HG03378 (cell line): ENCODE data around the gene SORCS1.

Experiments
- ATAC-seq: cut with Tn5 transposase; IDR thresholded peaks from one replicate; pipeline ENCODE4 v1.9.1; 2021; ENCODE audit warnings: mild to moderate bottlenecking, moderate library complexity; ENCODE audit not compliant: unreplicated experiment

SORCS1 gene

DNA sequence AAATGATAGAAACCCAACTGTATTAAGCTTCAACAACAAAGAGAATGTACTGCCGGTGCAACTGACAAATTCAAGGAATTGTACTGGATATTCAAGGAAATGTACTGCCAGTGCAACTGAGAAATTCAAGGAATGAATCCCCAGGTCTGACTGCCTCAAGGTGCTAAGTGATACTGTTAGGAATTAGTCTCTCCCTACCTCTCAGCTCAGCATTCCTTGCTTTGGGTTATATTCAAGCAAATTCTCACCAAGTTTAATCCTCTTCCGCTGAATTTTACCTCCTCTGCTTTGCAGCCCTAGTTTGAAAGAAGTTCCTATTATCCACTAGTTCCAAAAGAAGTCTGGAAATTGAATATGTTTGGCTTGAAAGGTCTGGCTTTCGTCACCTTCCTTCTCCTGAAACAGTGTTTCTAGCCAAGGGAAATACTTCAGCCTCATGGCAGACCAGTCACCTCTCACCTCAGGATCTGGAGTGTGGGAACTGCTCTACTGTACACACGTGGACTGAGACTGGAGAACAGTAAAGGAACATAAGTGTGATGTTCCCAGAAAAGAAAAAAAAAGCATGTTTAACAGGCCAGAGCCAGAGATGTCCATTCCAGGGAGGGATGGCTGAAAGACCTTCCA, 60.4 kb downstream of the SORCS1 start:
- no peak for ATAC-seq

DNA sequence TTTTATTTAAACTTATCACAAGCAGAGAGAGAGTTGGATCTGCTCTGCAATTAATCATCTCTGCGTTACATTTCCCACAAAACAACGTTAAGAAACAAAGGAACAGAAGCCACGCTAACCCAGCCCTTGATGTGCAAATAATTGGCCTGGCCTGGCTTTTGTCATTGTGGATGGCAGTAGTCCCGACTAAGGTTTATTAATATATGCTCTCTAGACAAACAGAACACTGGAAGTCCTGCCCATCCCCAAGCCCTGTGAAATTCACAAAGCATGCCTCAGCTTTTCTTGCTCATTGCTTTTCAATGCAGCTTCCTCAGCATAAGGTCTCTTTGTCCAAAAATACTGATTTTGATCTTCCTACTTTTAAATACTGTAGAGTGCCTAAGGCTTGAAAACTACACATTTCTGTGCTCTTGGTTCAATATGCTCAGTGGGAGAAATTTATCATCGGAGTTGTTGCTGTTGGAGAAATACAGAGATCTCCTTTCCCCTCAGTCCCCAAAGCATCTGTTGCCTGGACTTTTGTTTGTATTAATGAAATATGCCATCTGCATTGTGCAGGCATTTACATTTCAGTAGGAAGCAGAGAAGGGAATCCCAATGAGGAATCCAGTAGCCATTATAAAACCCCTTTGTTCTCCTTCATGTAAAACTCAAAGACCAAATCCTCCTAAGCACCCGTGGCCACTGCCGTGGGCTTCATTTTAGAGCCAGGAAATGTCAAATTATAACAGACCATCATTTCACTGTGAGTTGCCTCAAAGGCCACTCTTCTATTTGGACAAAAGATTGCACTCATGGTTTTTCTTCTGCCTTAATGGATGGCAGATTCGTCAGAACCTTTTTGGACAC, 61.1 kb downstream of the SORCS1 start:
- no peak for ATAC-seq

DNA sequence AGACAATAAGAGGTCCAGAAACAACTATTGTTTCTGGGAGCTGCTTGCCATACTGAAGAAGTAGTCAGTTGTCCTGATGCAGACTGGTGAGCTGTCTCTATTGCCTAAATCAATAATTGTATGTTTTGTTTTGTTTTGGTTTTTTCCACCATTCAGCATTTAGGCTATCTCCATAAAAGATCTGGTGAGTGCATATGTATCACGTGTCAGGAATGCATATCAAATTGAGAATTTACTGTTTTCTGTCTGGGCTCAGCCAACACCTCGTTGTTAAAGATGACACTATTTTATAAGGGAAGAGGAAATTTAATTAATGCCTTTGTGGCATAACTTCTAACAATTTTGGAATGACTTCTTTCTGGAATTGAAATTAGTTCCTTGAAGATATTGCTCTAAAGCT, 66.2 kb downstream of the SORCS1 start:
- ATAC-seq: no peak

DNA sequence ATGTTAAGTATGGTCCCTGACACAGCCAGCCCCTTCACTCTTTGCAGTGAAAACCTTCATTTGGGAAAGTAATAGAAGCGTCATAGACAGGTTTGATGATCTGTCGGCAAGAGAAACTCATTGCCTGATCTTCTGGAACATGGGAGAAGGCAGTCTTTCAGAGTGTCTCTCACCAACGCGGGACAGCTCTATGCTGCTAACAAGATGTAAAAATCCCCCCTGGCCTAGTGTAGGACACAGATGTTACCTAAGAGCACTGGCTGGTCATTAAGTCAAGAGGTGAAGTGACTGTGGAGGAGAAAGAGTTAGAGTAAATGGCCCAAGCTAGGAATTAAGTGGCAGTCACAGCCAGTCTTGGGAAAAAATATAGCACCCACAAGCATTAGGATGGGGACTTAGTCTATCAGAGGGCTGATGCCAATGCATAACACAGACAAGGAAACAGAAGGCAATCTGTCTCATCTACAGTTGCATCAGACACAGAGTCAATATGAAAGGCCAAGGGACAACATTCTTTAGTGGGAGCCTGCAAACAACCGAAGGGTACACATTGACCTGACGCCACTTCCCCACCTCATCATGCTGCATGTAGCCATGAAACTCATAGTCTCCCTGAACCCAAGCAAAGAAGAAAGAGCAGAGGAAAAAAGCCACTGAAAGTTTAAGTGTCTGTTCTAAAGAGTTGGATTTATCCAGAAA, 69.5 kb downstream of the SORCS1 start:
- ATAC-seq: no peak

DNA sequence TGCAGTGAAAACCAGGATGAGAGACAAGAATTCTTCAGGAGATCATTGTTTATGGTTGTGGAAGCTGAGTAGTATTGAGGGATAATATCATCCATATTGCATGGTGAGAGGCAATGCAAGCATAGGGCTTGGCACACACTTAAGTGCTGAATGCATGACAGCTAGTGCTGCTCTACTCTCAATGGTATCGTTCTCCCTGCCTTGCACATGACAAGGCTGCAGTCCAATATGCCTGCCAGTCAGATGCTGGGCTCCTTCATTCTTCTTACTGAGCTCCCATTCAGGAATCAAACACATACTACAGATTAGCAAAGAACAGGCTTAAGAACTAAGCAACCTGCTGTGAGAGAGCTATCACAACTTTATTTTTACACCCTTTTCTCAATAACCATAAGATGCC, 72.2 kb downstream of the SORCS1 start:
- ATAC-seq: no peak

DNA sequence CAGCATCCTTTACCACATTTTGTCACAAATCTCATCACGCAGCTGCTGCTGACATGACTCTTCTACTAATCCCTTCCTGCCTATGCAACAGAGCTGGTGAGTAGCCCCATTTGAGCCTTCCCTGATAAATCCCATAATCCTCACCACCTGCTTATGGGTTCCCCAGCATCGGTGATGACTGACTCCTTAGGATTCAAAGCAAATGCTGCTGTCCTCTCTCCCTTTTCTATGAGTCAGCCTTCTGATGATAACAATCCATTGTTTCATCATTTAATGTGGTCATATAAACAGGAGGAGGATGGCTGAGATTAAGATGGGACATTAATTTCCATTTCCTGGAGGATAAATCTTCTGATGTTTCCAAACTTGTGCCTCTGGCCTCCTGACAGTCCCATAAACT, 73.4 kb downstream of the SORCS1 start:
- ATAC-seq: no peak

DNA sequence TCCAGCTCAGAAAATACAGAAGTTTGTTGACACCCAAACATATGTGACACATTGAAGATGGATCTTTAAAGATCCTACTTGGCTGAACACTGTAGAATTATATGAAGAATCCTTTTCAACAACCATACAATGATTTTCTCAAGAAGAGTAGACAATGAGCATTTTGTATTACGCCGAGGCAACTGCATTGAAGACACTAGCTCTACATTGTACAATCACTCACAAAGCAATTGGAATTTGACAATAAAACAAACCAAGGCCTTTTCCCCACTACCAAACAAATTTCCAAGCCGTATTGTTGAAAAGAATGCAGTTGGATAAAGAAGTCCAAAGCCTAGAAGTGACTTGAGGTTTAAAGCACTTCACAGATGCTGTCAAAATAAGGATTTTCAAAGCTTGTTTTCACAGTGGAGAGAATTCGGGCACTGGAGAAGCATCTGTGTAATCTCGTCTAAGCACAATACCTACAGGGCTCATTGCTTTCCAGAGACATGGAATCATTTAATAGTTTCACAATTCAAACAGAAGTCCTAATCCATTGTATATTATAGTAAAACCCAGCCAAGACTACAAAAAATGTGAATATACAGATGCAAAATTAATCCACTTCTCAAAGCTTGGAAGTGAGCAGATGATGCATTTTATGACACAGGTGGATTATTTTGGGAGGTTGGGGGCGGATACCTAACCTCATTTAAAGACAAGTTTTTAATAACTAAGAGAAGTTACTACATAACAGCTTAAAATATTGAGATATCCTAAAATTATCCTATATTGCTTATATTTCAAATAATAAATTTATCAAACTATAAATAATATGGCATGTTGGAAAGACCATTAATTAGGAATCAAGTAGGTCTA, 78.6 kb downstream of the SORCS1 start:
- no peak for ATAC-seq

DNA sequence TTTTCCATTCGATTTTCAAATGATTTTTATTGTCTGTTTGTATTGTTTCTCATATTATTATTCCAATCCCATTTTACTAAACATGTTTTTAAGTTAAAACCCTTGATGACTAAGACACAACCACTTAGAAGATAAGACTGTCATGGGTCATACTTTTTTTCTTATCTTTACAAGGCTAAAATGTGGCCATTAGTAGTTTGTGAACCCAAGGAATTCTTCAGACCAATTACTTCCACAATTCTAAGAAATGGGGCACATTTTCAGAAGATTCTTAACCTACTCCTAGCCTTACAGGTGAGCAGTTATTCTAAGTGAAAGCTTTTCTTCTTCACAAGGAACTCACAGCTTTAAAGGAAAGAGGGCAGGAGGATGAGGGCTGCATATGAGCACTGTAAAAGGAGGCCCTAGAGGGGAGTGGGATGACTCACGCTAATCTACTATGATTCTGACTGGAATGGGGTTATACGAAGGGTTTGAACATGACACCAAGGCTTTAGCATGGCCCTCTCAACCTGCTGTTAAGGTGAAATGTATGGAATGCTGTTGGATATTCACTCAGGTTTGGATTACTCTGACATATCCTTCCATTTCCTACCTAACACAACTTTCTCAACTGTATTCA, 81.0 kb downstream of the SORCS1 start:
- no peak for ATAC-seq

DNA sequence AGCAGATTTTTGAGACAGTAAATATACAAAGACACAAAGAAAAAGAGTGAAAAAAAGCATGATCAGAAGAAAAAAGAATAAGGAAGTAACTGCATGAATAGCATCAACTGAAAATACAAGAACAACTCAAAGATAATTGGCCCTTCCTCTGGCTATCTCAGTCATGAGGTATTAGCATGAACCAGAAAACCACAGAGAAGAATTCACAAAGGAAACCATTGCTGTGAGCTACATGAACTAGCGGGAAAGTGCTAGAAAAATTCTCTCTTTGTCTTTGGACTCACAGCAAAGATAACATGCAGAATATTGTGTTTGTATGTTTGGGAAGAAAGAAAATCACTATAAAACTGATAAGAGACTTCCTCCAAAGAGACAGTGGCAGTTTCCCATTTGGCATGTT, 82.9 kb downstream of the SORCS1 start:
- no peak for ATAC-seq

DNA sequence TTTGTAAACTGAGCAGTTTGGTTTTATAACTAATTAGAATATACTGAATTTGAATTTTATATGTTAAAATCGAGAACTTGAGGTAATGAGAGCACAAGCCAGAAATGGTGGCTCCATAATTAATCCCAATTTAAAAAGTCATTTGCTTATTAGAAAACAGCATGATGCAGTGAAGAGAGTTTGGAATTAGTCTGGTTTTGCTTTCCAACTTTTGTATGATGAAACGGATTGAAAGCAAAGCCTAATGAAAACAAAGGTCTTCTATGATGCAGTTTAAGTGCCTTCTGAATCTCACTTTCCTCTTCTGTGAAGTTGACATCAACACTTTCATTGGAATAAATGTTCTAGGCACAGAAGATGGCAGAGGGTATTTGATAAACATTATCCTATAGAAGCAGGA, 89.4 kb downstream of the SORCS1 start:
- no peak for ATAC-seq

DNA sequence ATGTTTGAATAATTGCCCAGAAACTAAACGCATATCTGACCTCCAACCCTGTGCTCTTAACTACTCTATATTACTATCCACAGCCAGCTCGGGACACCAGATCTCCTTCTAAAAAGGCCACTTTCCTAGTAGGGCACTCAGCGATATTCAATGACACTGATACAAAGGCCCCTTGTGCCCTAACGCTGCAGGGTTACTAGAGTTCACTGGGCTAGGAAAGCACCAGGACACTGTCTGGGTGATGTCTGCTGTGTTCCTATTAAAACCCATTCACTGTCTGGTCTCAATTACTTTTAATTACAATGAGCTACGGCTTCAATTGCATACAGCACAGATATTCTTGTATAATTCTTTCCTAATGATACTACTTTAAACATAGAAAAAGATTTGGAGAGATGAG, 91.7 kb downstream of the SORCS1 start:
- ATAC-seq: no peak

DNA sequence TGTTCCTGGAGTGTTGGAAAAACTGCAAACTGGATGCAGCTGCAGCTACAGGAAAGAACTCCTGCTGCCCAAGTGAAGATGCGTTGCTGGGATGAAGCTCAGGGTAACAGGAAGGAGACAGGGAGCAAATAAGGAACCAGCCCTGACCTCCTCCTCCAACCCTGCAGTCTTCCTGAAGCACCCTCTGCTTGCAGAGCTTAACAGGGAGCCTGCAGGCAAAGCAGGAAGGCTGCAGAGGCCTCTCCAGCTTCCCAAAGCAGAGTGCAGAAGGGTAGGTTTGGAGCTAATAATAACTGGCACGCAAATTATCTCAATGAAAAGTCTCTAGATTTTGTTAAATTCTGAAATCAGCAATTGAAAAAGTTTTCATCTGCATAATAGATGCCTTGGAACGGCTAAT, 92.5 kb downstream of the SORCS1 start:
- no peak for ATAC-seq

DNA sequence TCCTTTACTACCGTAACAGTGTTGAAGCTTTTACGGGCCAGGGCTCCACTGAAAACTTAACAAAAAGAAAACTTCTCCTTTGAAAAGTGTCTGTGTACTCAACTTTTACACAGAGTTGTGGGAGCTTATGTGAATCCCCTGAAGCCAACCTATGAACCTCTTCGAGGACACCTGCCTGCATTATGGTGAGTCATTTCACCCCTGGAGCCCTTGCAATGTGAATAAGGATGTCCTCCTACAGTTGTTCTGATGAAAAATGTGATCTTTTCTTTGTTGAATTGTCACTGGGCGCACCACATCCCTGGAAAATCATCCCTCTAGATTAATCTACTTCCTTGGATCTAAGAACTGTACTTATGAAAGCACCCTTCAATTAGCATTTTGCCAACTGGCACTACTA, 93.2 kb downstream of the SORCS1 start:
- ATAC-seq: no peak

DNA sequence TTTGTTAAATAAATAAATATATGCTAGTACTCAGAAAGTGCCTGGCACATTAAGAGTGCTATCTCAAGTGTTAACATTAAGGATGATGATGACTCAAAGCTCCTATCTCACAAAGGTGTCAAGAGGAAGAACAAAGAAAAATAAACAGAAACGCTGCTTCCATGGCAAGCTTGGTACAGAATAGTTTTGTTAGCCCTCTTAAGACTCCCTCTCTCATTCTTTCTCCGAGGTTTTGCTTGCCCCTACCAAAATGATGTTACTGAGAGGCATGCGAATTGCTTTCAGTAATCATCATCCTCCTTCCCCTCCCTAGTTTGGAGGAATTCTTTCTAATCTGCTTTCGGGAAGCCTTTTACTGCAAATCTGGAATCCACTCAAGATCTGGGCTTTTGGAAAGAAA, 96.7 kb downstream of the SORCS1 start:
- no peak for ATAC-seq

DNA sequence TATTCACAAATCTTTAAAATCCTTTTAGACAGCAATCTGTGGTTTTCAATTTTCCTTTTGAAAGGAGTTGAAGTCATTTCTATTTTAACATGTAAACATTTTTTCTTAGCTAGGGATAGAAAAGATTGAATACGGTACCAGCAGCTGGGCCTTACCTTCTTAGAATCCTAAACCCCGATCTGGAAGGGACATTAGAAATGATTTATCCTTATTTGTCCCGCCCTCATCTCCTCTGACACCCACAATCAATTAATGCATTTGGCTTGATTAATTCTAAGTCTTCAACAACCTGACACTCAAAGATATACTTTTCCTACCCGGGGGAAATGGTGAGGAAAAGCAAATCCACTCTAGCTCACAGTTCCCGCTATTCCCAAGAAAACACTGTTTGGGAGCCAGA, 100.4 kb downstream of the SORCS1 start:
- no peak for ATAC-seq

DNA sequence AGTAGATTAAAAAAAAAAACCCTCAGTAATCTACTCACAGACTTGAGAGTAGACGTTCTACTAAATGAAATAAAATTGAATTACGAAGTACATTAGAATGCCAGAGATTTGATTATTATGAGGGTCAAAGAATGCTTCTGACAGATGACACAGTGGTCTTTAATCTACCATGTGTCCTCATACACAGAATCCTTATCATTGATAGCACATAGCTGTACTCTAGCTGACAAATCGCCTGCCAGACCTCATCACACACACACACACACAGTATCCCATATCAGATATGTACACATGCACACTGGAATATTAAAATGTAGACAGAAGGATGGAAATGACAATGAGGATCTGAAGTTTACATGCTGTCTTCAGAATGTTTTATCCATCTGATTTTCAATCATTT, 104.6 kb downstream of the SORCS1 start:
- ATAC-seq: no peak

DNA sequence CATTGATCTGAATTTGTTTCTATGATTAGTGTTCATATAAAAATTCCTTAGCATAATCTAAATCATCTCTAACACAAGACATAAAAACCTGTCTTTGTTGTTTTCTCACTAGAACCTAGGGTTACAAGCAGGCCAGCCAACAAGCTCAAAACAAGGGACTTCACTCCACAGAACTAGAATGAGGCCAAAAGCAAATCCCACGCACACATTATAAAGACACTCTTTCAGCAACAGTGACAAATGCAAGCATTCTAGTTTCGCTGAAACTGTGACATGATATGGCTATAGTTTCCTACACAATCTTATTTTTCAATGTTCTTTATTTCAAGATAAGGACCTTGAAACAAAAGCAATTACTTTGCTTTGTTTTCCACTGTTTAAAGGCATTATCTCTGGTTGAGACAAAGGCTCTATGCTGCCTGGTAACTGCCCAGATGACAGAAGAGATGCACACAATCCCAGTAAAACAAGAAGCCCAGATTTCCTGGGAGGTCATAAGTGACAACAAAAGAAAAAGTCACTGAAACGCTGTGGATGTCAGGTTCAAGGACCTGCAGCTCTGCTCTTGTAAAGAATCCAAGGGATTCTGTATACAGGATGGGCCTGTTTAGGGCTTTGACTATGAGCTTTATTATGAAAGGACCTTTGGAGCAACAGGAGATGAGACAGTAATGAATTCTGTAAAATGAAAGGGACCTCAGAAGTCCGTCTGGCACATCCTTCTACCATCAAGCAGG, 105.3 kb downstream of the SORCS1 start:
- ATAC-seq: no peak

DNA sequence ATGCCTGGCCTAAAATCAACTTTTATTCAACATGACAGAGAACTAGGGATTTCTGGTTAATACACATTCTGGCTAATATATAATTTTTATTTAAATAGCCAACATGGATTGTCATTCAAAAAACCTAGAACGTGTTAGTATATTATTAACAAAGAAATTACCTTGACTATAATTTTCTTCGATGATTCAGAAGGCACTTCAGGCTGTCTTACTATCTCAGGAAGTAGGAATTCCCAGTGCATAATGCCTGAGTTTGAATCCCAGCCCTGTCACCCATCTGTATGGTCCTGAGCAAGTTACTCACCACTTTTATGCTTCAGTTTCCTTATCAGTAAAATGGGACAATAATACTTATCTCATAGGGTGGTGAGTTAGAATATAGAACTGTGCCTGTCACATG, 106.2 kb downstream of the SORCS1 start:
- no peak for ATAC-seq

DNA sequence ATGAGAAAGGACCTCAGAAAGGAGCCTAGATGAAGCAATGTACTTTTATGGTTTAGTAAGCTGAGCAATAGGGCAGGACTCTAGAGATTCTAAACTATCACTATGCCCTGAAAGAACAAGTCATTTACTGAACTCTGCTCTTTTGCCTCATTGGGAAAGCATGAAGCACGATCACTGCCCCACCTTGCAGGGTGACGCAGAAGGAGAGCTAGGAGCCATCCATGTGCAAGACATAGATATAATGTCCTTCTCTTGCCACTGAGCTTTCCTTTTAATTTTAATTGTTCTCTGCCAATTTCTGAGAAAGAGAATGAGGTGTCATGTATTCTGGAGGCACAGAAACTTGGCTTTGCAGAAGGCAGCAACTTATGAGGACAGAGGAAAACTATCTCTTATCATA, 108.3 kb downstream of the SORCS1 start:
- no peak for ATAC-seq
